ENCODE data around the gene CMSS1.

GRCh38 chr3:99875581-99875928, 57.9 kb downstream of the CMSS1 start:
- TF ChIP-seq CTCF (IDR thresholded peaks at IDR 0.05) (no peak), POLR2A (IDR thresholded peaks at IDR 0.05) (no peak)
